GM08714 (cell line): ENCODE data around the gene ATG16L2.
A peak's percentile ranks its signal among the peaks of the same experiment; 100 is the strongest.
"Not testable (repeated sequence)": the region's sequence is repeated elsewhere in the genome, so short reads cannot be mapped to it uniquely, and the experiment has no call there.

Source experiments
- H3K4me3 ChIP-seq: fragments of 200-500 bp; sonication (Bioruptor generic); 2 replicates; pipeline ENCODE4 v1.5.1; 2014; ENCODE audit warnings: mild to moderate bottlenecking, low read length, inconsistent platforms
- ZNF274 ChIP-seq: IDR thresholded peaks from 2 replicates; pipeline ENCODE4 v1.6.1; 2012; ENCODE audit warnings: mild to moderate bottlenecking, low read depth, low read length

Gene ATG16L2

GRCh38 chr11:72805216-72805615 lies 9.0 kb upstream of the ATG16L2 start:
- no peak overlapping the region for H3K4me3 ChIP-seq
- no peak for TF ChIP-seq ZNF274

- not testable (repeated sequence) for H3K4me3 ChIP-seq
These were observed 7.8 kb upstream of the ATG16L2 start for GRCh38 chr11:72806378-72806777.

DNA sequence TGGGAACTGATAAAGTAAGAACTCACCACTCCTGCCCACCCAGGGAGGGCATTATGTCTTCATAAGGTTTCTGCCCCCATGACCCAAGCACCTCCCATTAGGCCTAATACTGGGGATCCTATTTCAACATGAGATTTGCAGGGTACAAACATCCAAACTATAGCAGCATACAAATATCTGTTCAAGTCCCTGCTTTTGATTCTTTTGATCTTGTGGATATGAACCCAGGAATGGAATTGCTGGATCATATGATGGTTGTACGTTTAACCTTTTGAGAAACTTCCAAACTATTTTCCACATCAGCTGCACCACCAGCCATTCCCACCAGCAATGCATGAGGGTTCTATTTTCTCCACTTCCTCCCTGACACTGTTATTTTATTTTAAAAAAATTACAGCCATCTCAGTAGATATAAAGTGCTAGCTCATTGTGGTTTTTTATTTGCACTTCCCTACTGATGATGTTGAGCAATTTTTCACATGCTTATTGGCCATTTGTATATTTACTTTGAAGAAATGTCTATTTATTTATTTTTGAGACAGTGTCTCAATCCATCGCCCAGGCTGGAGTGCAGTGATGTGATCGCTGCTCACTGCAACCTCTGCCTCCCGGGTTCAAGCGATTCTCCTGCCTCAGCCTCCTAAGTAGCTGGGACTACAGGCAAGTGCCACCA lies 7.1 kb upstream of the ATG16L2 start:
- no peak for TF ChIP-seq ZNF274
- no peak overlapping the region for H3K4me3 ChIP-seq

GRCh38 chr11:72807792-72808191 lies 6.4 kb upstream of the ATG16L2 start:
- no peak for TF ChIP-seq ZNF274
- H3K4me3 ChIP-seq = no peak overlapping the region

- no peak overlapping the region for H3K4me3 ChIP-seq
- TF ChIP-seq ZNF274 = no peak
These were observed 5.8 kb upstream of the ATG16L2 start for GRCh38 chr11:72808331-72808798.

DNA sequence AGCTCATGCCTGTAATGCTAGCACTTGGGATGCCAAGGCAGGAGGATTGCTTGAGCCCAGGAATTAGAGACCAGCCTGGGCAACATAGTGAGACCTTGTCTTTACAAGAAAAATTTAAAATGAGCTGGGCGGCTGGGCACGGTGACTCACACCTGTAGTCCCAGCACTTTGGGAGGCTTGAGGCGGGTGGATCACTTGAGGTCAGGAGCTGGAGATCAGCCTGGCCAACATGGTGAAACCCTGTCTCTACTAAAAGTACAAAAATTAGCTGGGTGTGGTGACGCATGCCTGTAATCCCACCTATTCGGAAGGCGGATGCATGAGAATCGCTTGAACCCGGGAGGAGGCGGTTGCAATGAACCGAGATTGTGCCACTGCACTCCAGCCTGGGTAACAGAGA lies 2.5 kb upstream of the ATG16L2 start:
- H3K4me3 ChIP-seq = peak overlapping the region; percentile 19; the same call in 1 of the 2 replicates

DNA sequence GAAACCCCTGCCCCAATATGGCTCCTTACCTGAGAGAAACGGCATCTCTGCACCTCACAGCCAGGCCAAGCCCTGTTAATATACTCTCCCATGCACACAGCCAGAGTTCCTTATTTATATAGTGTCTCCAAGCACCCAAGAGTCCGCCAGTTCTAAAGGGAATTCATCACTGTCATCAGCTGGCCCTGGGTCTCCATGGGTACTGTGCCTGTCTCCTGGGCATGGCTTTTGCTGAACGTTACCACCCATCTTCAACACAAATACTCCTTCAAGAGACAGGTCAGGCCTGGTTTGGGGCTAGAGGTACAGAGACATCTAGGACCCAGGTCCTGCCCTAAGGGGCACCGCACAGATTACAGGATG lies 1.6 kb upstream of the ATG16L2 start:
- peak overlapping the region; percentile 75 for H3K4me3 ChIP-seq
- no peak for TF ChIP-seq ZNF274

DNA sequence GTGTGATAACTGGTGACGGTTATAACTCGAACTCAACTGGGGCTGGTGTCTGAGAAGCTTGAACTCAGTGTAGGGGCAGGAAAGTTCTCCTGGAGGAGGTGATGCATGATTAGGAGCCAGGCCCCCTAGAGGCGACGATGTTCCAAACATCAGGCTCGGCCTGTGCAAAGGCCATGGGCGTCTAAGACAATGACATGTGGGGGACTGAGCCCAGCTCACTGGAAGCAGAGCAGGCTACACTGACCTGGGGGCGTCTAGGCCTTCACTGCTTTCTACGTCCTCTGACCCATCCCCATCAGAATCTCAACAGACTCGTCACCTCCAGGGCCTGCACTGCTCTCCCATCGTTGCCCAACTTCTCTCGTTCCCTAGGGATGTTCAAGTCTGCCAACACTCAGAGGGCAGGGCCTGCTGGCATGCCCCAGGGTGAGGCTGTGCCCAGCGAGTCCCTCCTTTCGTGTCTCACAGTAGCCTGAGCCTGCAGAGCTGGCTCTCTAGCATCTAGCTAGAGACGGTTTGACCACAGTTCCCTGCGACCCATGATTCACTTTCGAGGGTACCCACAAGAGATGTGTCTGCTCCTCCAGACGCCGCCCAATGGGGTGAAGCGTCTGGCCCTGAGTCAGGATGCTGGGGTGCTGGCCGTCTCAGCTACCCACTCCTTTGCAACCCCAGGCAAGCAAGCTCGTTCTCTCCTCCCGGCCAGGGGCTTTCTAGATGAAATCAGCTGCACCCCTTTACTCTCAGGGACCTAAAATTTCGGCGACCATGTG lies 1.1 kb upstream of the ATG16L2 start:
- no peak for TF ChIP-seq ZNF274
- H3K4me3 ChIP-seq = peak overlapping the region; percentile 75

- no peak for TF ChIP-seq ZNF274
- peak overlapping the region; percentile 75 for H3K4me3 ChIP-seq
These were observed 398 bp upstream of the ATG16L2 start for GRCh38 chr11:72813740-72814285.

GRCh38 chr11:72815110-72815618 lies 953 bp downstream of the ATG16L2 start:
- peak overlapping the region; percentile 75 for H3K4me3 ChIP-seq
- no peak for TF ChIP-seq ZNF274

DNA sequence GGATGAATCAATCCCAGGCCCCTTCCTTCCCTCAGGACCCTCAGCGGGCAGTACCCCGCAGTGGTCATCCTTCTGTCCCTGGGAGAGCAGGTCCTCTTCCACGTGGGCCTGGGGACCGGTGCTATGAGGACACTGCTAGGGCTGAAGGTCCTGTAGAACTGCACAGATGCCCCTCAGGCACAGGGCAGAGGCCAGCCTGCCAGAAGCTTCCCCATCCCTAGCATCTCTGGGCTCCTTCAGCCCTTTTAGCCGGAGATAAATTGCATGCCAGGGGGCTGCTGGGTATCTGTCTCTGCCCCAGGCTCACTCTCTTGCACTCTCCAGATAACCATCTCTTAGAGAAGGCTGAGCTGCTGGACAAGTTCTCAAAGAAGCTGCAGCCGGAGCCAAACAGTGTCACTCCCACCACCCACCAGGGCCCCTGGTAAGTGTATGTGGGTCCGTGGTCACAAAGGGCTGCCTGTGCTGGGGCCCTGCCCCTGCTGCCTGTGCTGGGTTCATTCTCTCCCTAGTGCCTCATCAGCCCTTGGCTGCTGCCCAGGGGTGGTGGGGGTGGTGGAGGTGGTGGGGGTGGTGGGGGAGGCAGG lies 2.3 kb downstream of the ATG16L2 start:
- H3K4me3 ChIP-seq = peak overlapping the region; percentile 75; the same call in 1 of the 2 replicates
- TF ChIP-seq ZNF274 = no peak

GRCh38 chr11:72817966-72818365 lies 3.8 kb downstream of the ATG16L2 start:
- no peak overlapping the region for H3K4me3 ChIP-seq
- TF ChIP-seq ZNF274 = no peak

DNA sequence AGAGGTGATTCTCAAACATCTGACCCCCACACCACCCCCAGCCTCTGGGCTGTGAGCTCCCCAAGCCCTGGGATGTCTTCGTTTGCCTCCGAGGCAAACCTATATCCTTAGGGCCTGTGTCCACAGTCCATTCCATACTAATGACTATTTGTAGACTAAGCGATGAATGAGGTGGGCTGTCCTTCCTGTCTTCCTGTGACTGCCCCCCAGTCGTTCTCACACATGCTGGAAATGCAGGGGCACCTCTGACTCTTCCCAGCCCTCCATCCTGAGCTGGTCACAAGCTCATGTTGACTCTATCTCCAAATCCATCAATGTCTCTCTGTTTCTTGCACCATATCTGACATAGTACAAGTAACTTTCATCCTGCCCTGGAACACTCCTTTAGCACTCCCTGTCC lies 4.8 kb downstream of the ATG16L2 start:
- no peak overlapping the region for H3K4me3 ChIP-seq
- no peak for TF ChIP-seq ZNF274

DNA sequence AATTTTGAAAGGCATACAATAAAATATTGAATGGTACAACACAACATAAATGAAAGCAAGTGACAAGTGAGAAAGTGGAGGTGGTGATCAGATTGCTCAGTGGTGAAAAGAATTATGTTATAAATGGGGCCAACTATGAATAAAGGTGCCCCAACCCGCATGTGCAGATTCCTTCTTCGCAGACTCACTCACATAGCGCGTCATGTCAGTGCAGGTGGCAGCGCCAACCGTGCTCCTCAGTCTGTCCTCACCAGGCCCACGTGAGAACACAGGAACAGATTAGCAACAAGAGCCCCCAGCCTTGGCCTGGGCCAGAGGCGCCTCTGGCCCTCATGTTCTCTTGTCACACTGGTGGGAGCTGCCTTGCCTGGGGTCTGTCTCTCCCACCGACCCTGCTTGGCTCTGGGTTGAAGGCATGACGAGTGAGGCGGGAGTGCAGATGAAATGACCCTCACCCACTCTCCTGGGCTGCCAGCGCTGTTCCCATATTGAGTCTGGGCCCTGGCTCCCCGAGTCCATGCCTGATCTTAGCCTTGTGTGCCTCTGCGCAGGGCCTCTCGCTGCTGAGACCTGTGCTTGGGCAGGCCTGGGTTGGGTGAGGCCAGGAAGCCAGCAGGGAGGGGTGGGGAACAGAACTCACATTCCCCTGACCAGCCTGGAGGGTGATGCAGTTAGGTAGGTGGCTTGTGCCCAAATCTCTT lies 6.4 kb downstream of the ATG16L2 start:
- H3K4me3 ChIP-seq = no peak overlapping the region
- TF ChIP-seq ZNF274 = no peak
